Myocyte (in vitro differentiated cells): Measurements from ENCODE around the gene ARHGAP8. TPM values are rescaled to one million over a fixed set of nuclear protein-coding genes. Genes with fewer than 3 reads are reported as not detected.

ENCODE experiments used
- DNase-seq: peaks from one replicate; pipeline ENCODE4 v3.0.0-alpha.2; 2012; ENCODE audit warnings: low read depth
- total RNA-seq: library from RNA; depleted of rRNA; stranded (reverse); fragments of >200 nt; gene quantifications from 2 replicates; pipeline ENCODE4 v1.2.3, GENCODE V29; 2014

The ARHGAP8 gene
- total RNA-seq, 1 donor from 2014 or later, result 0.13 TPM

DNA sequence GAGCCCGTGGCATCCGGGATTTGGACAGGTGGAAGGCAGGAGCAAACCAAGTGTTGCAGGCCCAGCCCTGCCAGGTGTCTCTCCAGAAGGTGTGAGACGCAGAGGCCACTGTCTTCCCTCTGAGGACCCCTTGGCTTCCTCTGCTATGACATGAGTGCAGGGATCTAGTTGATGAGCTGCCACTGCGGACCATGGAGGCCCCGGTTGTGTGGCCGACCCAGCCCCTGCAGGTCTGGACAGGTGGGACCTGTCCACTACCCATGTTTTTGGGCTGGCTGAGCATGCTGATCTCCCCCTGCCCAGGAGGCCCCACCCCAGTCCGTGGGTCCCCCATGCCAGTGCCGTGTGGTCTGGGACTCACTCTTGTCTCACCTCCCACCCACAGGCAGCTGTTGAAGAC, 27.5 kb upstream of the ARHGAP8 start:
- DNase-seq, result no peak

DNA sequence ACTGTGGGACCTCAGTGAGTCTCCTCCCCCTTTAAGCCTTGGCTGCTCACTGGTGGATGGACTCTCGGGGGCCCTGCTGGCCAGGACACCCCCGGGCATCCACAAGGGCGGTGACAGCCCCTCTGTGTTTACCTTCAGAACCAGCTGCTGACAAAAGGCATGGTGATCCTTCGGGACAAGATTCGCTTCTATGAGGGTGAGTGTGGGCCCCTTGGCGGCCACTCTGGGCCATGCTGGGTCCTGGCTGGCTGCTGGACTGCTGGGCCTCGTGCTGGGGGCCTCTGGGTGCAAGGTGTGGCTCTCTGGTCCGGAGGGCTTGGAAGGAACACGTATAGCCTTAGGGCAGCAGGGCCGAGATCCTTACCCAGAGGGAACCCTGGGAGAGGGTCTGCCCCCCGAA, 25.9 kb upstream of the ARHGAP8 start:
- DNase-seq, result no peak

DNA sequence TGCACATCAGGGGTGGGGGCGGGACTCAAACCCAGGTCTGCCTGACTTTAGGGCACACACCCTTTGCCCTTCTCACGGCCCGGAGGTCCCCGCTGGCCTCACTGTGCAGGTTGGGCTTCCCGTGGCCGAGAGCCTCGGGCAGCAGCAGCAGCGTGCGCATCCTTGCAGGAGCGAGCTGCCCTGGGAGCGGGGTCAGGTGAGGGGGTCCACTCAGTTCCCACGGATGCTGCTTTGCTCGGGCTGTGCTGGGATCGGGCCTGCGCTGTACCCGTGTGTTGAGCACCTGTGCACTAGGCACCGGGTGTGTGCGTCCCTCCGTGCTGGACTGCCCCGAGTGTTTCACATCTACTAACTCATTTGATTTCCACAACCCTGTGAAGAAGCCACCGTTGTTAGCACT, 25.2 kb upstream of the ARHGAP8 start:
- DNase-seq, result no peak

DNA sequence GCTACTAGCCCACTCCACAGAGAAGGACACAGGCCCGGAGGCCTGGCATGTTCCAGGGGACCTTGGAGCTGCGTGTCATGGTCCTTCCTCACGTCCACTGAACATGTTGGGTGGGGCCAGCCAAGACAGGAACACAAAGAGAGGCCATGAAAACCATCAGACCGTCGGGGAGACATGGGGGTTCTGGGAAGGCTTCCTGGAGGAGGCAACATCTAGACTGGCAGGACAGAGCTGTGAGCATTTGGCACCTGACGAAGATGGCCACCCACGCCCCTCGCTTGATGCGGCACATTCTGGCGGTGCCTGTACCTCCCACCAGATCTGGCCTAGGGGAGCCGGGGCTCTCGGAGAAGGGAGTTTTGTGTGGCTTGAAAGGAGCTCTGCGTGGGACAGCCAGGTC, 24.7 kb upstream of the ARHGAP8 start:
- DNase-seq, result no peak

DNA sequence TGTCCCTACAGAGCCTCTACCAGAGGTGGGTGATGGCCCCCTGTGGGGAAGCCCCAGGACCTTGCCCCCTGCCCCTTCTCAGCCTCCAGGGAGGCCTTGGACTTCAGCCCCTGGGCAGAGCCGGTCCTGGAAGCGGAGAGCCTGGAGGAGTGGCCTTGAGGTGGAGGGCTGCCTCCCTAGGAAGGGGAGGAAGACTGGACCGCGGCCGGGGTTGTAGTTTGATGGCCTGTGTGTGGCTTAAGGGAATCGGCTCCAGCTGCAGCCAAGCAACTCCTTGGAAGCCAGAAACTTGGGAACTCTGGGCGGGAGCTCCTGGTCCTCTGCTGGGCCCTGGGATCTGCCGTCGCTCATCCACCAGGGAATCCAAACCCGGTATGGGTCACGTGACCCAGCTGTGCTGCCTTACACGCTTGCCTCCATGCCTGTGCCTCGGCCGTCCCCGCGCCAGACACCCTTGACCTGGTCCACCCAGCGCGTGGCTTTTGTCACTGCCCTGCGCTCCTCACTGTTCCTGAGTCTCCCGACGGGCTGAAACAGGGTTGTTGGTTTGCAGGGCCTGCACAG, 23.5 kb upstream of the ARHGAP8 start:
- DNase-seq, result no peak

DNA sequence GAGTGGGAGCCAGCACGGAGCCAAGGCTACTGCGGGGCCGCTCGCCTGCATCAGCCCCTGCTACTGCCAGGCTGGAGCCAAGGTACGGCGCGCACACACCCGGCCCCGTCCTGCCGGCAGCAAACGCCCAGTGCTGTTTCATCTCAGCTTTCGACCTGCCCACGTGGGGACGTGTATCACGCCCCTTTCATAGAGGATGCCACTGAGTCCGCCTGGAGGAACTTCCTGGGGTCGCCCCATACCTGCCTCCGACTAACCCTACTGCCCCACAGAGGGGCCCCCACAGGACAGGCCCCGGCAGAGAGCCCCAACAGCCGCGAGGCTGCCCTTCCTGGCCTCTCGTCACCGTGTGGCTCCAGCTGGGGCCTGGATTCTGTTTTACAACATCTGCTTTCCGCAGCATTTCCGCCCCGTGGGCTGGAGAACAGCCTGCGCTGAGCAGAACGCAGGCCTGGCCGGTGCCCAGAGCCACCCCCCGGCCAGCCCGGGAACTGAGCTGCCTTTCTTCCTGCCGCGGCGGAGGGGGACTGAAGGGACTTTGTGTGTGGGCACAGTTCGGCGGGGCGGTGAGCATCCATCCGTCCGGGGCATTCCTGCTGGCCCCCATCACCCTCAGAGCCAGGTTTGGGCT, 22.9 kb upstream of the ARHGAP8 start:
- no peak for DNase-seq

DNA sequence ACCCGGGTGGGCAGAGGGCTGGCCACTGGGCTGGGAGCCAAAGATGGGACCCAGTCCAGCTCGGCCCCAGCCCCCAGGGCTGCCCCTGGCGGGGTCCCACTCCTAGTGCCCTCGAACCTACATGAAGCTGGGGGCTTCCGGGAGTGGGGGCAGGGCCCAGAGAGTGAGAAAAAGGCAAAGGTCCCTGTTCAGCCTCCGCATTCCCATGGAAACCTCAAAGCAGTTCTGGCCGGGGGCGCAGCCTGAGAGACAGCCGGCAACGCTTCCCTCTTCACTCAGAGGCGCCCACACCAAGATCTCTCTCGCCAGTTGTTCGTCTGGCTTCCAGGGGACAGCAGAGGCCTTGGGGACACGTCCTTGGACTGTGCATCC, 22.4 kb upstream of the ARHGAP8 start:
- DNase-seq, result no peak

DNA sequence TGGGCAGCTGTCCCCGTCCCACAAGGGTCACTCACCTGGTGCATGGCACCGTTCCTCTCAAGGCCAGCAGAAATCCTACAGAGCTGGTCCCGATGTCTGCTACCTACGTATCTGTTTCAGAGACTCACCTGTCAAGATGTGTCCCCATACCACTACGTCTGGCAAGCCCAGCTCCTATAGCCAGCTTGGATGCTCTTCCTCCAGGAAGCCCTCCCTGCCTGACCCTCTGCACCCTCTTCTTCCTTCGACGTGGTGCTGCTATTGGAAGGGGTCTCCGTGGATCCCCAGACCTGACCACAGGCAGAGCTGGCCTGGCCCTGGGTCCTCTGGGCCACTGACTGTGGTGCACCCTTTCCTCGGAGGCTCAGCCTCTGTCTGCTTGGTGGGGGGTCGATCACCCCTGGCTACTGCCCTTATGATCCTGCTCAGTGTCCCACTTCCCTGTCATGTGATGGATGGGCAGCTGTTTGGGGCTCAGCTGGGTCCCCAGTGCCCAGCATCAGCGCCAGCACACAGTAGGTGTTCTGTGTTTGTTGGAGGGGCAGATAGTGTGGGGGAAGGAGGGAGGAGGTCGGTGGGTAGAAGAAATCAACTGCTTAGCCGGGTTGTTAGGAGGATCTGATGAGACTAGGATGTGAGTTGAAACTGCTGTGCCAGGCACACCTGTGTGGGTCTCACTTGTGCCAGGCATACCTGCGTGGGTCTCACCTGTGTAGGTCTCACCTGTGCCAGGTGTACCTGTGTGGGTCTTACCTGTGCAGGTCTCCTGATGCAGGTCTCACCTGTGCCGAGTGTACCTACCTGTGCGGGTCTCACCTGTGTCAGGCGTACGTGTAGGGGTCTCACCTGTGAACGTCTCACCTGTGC, 21.7 kb upstream of the ARHGAP8 start:
- DNase-seq, result no peak

DNA sequence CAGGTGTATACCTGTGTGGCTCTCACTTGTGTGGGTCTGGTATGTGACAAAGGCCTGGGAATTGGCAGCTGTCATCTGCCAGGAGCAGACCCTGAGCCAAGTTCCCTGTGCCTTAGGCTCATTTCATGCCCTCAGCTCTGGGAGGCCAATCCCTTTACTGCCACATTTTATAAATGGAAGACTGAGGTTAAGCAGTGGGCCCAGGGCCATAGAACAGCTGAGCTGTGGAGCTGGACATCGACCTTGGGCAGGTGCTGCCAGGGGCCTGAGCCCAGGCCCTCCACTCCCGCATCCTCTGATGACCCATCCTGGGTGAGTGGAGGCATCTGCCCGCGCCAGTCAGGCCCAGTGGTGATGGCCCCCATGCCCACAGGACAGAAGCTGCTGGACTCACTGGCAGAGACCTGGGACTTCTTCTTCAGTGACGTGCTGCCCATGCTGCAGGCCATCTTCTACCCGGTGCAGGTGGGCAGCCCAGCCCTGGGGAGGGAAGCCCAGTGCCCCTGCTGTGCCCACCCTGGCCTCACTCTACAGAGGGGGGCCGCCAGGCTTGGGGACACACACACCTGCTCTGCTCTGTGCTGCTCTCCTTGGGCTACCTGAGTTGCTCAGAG, 20.9 kb upstream of the ARHGAP8 start:
- peak; percentile 89 for DNase-seq

DNA sequence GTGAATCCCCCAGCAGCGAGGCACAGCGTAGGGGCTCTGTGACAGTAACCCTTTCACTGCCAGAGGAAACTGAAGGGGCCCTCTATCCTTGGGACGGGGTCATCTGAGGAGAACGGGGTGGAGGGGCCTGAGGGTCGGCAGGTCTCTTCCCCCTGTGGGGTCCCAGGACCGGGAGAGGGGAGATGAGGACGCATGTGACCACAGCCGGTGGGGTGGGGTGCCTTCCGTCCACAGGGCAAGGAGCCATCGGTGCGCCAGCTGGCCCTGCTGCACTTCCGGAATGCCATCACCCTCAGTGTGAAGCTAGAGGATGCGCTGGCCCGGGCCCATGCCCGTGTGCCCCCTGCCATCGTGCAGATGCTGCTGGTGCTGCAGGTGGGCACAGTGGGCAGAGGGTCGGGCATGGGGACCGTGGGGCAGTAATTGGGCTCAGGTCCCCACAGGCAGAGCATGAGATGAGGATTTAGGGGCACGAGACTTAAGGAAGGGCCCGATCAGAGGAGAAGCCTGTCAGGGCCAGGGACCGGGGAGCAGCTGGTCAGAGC, 20.3 kb upstream of the ARHGAP8 start:
- no peak for DNase-seq

DNA sequence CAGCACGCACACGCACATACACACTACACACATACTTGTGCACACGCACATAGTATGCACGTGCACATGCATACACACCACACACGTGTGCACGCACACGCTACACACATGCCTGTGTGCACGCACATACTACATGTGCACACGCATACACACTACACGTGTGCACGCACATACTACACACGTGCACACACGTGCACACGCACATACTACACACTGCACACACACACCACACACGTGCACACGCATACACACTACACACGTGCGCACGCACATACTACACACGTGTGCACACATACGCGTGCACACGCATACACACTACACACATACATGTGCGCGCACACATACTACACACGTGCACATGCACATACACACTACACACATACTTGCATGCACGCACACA, 19.7 kb upstream of the ARHGAP8 start:
- no peak for DNase-seq

DNA sequence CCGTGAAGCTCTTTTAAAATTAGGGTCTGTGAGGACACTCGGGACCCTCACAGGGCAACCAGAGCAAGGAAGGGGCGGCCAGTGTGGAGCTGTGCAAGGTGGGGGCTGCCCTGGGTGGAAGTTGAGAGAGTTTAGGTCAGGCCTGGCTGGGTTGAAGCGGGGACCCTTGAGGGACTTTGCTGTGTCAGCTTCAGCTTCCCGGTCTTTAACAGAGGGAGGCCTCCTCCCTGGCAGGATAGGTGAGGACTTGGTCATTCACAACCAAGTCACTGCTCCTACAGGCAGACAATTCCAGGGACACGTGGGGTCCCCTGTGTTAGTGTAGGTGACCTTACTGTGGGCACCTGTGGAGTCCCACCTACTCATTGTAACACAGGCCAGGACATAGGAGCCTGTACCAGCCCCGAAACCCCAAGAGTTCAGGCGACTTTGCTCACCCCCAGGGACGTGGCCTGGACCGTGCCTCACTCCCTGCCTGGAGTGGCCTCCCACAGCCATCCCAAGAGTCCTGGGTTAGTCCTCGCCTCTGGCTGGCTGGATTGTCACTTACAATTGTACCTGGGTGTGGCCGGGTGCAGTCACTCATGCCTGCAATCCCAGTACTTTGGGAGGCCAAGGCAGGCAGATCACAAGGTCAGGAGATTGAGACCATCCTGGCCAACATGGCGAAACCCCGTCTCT, 18.8 kb upstream of the ARHGAP8 start:
- DNase-seq, result no peak

DNA sequence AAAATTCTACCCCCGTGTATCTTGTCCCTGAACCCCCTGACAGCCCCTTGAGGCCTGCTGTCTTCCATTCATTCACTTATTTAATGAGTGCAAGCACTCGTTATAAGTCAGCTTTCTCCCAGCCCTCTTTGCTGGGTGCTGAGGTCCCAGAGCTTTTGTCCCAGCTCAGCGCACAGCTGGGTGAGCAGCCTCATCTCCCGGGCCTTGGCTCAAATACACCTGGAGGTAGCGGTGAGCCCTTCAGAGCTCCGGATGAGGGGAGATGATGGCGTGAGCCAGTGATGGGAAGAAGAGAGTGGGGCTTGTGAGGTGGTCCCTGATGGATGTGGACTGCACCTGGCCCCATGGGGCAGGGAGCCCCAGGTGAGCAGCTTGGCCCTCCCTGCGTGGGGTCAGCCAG, 18.1 kb upstream of the ARHGAP8 start:
- DNase-seq, result no peak

DNA sequence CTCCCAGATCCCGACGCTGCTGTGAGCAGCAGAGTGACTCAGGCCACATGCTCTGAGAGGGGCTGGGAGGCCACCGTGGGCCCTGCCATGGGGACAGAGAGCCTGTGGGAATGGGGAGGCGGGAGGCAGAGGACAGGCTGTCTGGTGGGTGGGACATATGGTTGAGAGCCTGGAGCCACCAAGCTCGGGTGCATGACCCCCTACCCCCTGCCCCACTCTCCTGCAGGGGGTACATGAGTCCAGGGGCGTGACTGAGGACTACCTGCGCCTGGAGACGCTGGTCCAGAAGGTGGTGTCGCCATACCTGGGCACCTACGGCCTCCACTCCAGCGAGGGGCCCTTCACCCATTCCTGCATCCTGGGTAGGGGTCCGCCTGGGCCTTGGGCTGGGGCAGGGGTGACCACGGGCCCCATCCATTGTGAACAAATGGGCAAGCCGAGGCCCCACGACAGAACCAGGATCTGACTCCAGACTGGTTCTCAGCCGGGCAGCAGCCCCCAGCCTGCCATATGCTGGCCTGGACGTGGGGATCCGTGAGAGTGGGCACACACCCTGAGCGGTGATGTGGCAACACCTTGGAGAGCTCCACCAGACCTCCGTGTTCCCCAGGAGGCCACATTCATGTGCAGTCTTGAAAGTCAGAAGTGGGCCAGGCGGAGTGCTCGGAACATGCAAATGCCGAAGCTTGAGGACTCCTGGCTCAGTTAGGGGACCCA, 17.4 kb upstream of the ARHGAP8 start:
- no peak for DNase-seq

DNA sequence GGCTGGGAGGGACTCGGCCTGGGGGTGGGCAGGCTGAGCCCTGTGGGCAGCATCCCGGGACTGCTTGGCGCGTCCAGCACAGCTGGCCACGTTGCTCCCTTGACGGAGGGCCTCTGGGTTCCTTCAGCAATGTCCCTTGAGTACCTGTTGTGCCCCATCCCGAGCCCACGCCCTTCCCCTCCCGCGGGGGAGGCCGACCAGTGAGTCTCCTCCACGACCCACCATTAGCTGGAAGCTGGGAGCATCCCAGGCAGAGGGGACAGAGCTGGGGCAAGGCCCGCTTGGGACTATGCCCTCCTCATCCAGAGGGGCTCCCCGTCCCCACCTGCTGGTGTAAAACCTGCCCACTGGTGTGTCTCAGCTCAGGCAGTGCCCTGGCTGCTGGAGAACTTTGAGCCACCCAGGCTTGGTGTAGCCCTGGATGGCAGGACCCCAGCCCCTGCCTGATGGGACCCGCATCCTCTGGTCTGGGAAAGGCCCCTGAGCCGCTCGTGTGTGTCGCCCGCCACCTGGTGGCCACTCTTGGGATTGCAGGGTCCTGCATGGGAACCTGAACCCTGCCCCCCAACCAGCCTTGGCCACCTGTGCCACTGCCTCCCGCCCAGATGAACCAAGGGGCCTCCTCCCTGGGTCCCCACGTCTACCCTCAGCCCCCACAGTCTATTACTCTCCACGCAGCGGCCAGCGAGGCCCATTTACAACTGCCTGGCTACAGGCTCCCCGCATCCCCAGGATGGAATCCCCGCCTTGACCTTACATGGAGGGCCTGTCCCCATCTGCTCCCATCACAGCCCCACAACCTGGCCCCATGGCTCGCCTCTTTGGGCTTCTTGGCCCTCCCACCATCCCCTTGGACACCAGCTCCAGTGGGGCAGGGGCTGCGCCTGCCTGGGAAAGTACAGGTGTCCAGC, 16.6 kb upstream of the ARHGAP8 start:
- peak; percentile 56 for DNase-seq

DNA sequence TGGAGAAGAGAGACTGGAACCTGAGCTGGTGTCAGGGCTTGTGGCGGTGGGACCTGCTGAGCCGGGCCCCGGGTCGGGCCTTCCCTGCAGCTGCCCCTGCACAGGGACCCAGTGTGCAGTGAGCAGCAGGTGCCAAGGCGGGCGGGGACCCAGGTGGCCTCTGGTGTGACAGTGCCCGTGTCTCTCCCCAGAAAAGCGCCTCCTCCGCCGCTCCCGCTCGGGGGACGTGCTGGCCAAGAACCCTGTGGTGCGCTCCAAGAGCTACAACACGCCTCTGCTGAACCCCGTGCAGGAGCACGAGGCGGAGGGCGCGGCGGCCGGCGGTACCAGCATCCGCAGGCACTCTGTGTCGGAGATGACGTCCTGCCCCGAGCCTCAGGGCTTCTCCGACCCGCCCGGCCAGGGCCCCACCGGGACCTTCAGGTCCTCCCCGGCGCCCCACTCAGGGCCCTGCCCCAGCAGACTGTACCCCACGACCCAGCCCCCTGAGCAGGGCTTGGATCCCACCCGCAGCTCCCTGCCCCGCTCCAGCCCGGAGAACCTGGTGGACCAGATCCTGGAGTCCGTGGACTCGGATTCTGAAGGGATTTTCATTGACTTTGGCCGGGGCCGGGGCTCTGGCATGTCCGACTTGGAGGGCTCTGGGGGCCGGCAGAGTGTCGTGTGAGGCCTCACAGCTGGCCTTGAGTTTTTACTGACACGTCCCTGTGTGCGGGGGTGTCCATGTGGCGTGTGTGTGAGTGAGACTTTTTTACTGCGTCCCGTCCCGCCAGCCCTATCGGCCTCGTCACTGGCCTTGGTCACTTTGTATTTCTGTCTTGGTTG, 15.6 kb upstream of the ARHGAP8 start:
- DNase-seq, result no peak

DNA sequence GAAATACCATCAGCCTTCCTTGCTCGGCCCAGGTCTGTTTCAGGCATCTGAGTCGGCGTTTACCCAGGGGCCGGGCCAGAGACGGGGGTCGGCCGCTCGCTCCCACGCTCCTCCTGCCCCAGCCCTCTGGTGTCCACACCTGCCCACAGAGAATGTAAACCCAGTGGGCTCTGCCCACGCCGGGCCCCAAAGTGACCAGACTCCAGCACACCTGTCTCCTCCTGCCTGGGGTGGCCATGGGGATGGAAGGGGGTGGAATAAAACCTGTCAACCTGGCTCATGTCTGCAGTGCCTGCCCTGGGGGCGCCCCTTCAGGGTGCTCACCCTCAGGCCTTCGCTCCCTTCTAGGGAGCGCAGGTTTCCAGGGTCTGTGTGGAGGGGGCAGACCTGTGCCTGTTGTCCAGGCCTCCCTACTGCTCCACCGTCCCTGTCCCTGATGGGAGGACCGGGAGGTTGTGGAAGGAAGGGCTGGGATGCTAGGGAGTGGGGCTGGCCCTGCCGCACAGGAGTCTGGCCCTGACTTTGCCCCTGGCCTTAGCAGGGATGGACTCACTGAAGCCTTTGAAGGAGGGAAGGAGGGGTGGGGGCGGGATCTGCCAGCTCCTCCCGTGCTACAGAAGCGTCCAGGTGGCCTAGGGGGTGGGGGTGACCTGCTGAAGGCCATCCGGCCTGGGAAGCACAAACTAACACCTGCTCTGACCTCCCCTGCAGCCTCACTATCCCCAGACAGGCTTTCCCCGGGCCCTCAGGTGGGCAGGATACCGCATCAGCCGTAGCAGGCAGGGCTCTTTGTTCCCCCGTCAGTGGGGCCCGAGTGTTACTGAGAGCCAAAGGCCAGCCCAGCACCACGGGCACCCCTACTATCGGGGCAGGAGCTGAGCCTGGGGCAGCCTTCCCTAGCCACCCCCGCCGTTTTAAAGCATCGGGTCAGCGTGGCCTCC, 14.7 kb upstream of the ARHGAP8 start:
- DNase-seq, result no peak

DNA sequence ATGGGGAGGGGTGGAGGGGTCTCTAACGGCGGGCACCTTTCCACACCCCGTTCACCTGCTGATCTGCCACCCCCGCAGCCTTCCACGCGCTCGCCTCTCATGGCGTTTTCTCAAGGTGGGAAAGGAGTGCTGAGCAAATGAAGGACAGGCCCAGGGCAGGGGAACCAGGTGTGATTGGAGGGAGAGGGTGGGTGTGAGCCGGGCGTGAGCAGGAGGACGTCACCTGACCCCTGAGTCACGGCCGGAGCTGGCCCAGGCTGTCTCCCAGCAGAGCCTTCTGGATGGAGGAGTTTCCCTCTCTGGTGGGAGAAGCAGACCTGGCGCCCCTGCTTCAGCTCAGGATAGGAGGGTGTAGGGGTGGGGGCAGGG, 14.0 kb upstream of the ARHGAP8 start:
- DNase-seq, result no peak
